AG20443 (cell line): Measurements from ENCODE around the gene G6PD.
A peak's percentile ranks its signal among the peaks of the same experiment; 100 is the strongest.
"Not testable (repeated sequence)": the region's sequence is repeated elsewhere in the genome, so short reads cannot be mapped to it uniquely, and the experiment has no call there.

Experiments used
- DNase-seq: peaks from one replicate; pipeline ENCODE4 v3.0.0; 2012; ENCODE audit warnings: low spot score, mixed read lengths

Gene G6PD

DNA sequence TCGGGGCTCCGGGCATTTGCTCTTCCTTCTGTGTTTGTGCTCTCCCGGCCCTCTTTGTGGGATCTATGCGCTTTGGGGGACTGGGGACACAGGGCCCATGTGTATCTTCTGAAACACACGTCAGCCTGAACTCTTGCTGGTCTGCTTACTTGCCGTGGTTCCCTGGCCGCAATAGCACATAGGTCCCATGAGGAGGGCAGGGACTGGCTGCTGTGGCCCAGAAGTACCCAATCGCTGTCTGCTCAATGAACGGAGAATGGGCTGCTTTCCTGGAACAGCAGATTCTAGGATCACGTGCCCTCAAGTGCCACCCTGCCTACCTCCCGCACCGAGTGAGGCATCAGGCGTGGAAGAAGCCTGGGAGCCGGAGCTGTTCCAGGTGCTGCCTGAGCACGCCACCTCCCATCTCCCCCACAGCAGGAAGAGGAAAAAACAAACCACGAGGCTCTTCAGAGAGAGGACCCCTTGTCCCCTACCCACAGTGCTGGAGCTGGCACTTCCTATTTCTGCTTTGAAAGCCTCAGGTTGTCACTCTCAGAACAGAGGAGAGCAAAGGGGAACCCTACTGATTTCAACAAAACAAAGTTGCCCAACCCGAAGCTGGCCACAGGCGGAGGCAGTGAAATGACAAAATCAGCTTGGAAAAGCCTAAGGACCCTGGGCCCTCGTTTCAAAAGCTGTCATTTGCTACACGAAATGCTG is 3.8 kb downstream of the G6PD start:
- no peak for DNase-seq

DNA sequence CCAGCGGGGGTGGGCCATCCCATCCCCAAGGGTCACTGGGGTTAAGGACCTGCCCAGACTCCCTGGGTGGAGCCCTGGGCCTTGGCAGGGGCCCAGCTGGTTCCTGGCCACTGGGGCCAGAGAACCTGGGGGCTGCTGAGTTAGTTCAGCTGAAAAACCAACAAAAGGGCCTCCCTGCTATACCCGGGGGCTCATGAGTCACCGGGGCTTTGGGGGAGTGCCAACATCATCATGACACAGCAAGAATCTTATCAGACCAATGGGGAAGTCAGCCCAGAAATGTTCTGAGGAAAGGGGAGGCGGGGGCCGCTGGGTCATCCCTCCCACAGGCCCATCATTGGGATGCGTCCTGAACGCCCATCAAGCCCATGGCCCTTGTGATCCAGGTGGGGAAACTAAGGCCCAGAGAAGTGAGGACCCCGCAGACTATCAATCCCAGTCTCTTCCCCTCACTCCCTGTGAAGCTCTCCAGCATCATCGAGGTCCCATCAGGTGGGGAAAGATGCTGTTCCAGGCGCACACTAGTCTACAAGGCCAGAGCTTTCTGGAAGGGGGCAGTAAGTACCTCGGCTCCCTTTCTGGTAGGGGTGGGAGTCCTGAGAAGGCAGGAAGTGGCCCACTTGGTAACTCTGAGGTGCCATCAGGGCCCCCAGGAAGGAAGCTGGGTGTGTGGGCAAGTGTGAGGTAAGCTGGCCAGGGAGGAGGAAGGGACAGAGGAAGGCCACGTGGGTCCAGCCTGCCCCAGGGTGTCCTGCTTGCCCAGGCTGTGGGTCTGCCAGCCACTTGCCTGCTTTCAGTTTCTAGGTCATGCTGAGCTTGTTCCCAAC is 4.5 kb downstream of the G6PD start:
- DNase-seq = peak; percentile 76

DNA sequence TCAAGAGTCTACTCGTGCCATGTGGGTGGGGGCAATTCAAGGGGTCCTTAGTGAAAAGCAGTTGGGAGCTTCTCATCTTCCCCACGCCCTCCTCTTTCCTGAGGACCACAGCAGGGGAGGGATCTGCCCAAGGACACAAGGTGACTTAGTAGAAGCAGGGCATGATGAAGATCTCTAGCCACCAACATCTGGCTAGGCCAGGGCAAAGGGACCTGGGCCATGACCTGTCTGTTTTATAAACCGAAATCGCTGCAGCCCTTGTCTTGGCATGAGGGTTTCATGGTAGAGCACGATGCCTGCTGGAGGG is 5.1 kb downstream of the G6PD start:
- DNase-seq = no peak

DNA sequence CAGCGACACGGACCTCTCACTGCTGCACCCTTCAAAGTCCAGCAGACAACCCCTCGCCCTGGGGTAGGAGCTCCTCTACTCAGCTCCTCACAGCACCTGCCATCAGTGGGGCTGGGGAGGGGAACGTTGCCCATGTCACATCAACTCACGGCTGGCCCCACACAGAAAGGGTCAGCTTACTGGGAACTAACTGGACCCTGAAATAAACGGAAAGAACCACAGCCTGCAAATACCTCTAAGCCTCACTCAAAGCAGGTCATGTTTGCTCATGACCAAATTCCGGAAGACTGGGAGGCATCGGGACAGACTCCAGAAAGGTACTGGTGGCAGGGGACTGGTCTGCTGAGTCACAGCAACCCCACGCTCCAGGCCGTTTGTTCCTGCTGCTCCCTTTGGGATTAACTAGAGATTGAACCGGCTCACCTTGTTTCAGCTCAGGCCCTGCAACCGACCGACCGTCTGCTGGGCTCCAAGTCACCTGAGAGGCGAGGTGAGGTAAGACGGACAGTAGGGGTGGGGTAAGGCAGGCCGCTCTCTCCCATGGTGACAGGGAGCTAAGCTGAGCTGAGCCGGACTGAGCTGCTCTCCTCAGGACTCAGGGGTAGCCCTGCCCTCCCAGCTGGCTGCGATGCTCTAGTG is 5.6 kb downstream of the G6PD start:
- no peak for DNase-seq

DNA sequence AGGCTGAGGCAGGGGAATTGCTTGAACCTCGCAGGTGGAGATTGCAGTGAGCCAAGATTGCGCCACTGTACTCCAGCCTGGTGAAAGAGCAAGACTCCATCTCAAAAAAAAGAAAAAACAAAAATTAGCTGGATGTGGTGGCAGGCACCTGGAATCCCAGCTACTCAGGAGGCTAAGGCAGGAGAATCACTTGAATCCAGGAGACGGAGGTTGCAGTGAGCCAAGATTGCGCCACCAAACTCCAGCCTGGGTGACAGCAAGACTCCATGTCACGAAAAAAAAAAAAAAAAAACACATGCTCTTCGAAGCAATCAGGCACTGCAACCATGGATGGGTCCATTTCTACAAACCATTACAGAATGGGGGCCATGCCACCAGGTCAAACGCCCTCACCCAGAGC is 6.3 kb downstream of the G6PD start:
- not testable (repeated sequence) for DNase-seq

DNA sequence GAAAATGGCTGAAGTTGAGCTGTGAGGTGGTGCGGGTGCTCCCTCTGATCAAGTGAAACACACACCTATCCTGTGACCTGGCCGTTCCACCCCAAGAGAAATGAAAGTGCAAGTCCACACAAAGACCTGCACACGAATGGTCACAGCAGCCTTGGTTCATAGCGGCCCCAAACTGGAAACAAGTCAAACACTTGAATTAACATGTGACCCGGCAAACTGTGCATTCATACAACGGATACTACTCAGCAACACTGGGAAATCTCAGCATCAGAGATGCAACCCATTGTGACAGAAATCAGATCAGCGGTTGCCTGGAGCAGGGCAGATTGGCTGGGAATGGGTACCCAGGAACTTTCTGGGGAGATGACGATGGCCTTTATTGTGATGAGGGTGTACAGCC is 7.6 kb downstream of the G6PD start:
- no peak for DNase-seq

DNA sequence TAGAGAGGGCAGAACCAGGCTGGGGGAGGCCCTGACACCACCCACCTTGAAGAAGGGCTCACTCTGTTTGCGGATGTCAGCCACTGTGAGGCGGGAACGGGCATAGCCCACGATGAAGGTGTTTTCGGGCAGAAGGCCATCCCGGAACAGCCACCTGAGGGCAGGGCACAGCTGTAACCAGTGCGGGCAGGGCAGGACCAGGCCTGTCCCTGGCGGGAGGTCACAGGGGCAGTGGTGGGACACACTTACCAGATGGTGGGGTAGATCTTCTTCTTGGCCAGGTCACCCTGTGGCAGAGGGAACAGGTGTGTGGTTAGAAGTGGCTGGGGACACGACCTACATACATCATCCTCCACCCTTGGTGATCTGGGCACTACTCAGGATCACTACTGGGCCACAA is 10.8 kb downstream of the G6PD start:
- DNase-seq = no peak

DNA sequence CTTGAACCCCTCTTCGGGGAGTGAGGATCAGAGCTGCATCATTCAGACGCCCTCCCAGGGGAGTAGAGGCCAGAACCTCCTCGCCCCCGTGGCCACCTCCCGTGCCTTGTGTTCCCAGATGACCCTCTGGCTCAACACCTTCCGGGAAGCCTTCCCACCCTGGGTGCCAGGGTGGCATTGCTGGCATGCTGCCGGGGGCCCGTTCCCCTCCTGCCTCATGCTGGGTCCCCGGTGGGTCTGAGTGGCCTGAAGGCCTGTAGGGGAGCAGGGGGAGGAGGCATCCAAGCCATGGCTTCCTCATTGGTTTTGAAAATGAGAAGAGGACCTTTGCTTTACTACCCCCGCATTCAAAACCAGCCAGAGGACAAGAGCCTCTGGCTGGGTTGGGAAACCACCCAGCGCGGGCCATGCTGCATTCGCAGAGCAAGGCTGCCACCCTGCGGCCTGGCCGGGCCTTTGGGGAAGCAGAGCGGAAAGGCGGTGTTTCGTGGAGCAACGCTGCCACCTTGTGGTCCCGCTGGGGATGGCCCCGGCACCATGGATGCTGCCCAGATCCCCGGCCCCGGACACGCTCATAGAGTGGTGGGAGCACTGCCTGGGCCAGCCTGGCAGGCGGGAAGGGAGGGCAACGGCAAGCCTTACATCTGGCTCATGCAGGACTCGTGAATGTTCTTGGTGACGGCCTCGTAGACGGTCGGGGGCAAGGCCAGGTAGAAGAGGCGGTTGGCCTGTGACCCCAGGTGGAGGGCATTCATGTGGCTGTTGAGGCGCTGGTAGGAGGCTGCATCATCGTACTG is 11.9 kb downstream of the G6PD start:
- peak; percentile 80 for DNase-seq

DNA sequence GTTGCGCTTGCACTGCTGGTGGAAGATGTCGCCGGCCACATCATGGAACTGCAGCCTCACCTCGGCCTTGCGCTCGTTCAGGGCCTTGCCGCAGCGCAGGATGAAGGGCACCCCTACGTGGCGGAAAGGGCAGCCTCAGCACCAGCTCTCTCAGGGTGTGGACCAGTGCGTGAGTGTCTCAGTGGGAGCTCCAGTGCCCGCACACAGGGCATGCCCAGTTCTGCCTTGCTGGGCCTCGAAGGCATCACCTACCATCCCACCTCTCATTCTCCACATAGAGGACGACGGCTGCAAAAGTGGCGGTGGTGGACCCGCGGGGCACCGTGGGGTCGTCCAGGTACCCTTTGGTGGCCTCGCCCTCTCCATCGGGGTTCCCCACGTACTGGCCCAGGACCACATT is 14.0 kb downstream of the G6PD start:
- DNase-seq = no peak

DNA sequence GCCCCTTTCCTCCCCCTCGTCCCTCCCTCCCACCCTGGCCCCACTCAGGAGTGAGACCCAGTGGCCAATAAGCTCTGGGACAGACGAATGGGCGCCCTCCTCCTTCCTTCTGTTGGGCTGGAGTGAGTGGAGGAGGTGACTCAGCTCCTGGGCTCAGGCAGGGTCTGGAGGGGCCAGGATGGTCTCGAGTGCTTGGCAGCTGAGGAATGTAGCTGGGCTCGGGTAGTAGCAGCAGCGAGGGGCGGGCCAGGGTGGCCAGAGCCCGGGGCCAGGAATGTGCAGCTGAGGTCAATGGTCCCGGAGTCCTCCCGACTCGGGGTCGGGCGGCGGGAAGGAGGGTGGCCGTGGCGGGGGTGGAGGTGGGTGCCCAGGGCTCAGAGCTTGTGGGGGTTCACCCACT is 15.0 kb downstream of the G6PD start:
- DNase-seq = no peak

DNA sequence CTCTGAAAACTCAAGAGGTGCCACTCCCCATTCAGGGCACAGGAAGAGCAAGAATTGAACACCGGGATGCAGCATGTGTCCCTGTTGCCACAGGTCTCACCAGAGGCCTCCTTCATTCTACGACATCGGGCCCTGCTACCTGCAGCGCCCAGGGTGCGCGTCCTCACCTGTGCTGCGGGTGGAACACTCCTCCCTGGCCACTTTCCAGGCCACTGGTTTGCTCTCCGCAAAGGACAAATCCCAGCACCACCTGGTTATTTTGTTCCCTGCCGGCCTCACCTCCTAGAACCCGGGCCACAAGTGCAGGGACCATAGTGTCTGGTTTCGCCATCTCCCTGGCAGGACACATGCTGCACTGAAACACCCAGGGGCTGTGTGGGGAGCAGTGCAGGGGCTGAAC is 16.4 kb downstream of the G6PD start:
- DNase-seq = no peak

DNA sequence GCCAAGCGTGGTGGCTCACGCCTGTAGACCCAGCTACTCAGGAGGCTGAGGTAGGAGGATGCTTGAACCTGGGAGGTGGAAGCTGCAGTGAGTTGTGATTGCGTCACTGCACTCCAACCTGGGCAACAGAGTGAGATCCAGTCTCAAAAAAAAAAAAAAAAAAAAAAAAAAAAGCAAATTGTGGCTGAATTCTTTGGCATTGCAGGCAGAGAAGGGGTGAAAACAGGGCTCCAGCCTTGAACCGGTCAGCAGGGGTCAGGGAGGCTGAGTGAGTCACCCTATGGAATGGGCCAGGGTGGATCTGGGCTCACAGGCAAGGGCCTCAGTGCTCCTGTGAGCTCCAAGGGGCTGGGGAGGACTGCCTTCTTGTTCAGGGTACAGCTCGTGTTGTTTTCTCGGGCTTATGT is 17.4 kb downstream of the G6PD start:
- DNase-seq = peak; percentile 43

DNA sequence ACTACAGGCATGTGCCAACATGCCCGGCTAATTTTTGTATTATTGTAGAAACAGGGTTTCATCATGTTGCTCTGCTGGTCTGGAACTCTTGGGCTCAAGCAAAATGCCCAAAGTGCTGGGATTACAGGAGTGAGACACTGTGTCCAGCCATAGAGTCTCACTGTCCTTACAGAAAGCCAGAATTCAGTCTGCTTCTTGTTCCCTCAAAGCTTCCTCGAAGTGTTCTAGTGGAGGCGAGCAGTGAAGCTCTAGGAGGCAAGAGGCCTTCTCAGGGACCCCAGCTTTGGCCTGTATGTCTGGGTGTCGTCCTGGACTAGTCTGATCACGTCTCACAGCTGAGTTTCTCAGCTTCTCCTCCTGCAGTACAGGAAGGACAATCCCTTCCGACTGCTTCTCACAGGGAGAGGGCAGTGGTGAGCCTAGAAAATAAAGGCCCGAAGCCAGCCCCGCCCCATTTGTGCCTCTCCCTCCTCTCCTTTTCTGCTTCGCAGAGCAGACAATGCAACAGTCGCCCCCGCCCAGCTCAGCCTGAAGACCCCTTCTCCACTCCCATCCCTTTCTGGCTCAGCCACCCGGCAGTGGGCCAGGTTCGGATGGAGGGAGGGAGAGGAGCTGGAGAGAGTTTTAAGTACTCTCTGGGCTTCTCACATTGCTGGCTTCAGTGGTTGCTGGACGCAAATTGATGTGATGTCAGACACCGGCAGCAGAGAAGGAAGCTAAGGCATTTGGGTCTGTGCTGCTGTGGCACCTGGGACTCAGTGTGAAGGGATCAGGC is 19.6 kb downstream of the G6PD start:
- DNase-seq = peak; percentile 64

DNA sequence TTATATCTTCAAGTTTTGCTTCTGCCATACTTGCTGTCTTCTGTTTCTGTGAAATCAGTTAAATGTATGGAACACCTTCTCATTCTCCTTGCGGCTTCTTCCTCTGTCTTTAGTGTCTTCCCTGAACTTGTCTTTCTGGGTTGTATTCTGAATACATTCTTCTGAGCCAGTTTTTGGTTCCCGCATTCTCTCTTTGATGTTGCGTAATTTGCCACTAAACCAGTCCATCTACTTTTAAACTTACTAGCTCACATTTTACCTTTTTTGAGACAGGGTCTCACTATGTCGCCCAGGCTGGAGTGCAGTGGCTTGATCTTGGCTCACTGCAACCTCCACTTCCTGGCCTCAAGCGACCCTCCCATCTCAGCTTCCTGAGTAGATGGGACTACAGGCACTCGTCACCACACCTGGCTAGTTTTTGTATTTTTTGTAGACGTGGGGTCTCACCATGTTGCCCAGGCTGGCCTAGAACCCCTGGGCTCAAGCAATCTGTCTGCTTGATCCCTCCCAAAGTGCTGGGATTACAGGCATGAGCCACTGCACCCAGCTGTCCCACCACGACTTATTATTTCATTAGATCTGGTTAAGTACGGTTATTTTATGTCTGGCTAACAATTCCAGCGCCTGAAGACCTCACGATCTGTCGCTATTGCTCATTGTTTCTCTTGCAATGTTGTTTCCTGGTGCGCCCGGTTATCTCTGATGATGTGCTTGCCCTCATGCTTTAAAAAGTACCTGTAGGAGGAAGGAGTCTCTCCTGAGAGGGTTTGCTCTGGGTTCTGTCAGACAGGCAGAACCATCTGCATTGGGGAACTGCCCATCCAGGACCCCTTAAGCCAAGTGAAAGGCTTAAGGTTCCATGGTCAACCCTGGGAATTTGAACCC is 20.8 kb downstream of the G6PD start:
- no peak for DNase-seq

DNA sequence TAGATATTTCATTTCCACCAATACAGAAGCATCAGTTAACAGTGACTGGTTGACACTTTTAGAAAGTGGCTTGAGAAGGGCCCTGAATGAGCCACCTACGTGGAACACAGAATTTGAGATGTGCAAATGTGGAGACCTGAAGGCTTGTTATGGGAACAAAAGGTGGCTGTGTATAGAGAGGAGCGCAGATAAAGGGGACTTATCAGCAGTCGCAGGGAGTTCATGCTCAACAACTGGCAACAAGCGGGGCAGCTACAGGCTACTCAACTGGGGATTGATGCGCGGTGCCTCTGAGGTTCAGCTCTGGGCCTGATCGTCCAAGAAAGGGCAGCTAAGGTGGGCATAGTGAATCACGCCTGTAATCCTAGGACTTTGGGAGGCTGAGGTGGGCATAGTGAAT is 27.3 kb downstream of the G6PD start:
- no peak for DNase-seq

DNA sequence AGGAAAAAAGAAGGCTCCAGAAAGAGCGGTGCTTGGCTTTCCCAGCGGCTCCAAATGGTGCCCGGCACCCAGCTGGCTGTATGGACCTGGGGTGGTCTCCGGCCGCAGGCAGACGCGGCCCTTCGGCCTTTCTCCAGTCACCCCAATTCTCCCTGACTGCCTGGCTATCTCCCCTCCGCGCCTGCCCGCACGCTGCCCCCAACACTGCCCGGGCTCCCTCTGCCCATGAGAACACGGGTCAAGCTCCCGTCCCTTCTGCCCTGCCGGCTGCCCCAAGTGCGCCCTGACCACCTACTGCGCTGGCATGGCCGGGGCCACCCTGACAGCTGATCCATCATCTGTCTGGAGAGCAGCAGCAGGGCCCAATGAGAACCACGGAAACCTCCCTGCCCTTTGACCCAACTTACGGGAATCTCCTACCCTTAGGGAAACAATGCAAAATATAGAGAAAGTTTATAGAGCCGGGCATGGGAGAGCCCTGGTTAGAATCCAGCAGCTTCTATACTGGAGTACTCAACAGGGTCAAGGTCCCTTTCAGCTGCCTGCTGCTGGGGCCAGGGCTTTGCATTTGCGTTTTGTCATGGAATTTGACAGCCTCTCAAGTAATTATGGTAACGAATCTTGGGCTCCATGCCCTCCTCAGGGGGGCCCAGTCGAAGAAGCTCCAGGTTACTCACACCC is 29.4 kb downstream of the G6PD start:
- no peak for DNase-seq

DNA sequence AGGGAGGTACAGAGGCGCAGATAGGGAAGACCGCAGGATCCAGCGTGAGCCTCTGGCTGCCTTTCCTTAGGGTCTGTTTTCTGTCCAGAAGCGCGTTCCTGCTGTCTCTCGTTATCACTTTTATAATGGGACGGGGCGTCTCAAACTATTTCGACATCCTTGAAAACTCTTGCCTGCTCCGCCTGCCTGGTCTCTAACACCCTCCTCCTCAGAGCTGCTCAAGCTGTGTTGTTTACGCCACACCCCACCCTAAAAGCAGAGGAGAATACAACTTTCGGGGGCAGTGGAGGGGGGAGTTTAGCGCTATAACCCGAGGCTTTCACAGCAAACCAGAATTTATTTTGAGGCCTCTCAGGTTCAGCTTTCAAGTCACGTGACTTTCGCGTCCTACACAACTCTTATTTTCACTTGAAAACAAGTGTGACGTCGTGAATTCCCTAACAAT is 30.0 kb downstream of the G6PD start:
- no peak for DNase-seq

DNA sequence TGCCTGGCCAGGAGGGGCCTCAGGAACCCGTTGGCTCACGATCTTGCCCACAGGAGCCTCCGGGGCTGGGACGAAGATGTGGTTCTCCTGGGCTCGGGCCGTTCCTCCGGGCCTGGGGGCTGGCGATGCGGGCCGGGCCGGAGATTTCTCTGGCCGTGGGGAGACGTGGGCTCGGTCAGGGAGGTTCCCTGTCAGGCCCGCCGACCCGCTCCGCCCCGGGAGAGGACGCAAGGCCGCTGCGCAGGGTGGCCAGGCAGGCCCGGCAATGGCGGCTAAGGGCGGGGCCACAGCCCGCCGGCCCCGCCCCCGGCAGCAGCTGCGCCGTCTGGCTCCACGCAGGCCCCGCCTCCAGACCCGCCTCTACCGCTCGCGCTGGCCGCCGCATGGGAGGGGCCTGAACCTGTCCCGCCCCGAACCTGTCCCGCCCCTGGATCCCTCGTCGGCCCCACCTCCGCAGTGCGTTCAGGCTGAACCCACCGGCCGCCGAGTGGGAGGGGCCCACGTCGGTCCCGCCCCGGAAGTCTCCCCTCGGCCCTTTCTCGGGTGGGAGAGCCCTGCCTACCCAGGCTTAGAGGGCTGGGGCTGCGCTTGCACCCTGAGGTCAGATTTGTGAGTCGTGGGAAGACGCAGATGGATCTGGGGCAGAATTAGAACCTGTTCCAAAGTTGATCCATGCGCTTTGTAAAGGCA is 30.5 kb downstream of the G6PD start, which contains the start of gene FAM3A:
Gene FAM3A, minus strand, starts transcription at position 267 of the 690 bp plus-strand sequence. CDS start 460 bp downstream, outside the sequence.
- peak; percentile 89 for DNase-seq
